Embryonic facial prominence (tissue), 1 donor: ENCODE results near the gene ENAH.
"Not testable (repeated sequence)": the region's sequence is repeated elsewhere in the genome, so short reads cannot be mapped to it uniquely, and the experiment has no call there.

Experiments
- DNase-seq: peaks from one replicate; pipeline ENCODE4 v3.0.0-alpha.2; 2016; ENCODE audit errors: extremely low spot score

Gene ENAH

DNA sequence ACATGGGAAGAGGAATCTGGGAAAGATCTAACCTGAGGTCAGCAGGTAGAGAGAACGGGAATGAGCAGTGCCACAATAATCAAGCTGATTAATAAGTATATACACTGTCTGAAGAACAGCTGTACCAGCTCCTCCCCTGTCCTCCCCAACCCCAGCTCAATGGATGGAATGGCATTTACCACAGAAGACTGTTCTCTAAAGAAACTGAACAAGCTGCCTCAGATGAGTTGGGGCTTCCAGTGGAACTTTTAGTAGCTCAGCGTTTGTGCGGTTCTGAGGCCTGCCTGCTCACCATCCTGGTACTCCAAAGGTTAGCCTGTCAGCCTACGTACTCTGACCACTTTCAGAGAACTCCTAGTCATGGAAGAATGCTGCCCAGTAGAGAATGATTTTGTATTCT lies 123.2 kb downstream of the ENAH start:
- DNase-seq, result no peak

DNA sequence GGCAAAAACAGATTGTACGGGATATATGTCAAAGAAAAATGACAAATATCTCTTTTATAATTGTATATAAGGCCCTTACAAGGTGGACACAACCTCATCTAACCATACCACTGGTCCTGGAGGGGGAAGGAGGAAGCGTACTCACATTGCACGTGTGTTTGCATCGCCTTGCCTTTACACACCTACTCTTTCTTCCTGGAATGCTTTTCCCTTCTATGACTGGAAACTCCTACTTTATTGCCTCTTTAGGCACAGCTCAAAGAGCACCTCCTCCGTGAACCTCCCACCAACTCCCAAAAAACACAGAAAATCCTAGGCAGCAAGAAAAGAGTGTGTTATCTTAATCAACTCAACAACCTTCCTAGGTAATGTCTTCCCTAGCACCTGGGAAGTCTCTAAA lies 125.3 kb downstream of the ENAH start:
- no peak for DNase-seq

DNA sequence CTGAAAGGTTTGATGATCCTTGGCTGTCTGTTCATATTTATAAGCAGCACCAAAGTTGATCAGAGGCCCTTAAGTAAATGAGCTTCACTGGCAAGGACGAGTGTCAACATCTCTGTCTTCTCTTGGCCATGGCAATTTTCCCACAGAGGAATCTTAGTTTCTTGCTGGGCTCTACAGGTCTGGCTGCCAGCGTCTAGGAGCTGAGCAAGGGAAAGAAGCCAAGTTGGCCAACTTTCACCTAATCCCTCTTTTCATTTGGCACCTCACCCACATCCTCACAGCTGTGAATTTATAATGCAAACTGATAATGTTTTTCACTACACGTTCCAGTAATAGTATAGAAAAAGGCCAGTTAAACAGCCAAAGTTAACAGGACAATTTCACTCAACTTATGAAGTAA lies 126.0 kb downstream of the ENAH start:
- no peak for DNase-seq

DNA sequence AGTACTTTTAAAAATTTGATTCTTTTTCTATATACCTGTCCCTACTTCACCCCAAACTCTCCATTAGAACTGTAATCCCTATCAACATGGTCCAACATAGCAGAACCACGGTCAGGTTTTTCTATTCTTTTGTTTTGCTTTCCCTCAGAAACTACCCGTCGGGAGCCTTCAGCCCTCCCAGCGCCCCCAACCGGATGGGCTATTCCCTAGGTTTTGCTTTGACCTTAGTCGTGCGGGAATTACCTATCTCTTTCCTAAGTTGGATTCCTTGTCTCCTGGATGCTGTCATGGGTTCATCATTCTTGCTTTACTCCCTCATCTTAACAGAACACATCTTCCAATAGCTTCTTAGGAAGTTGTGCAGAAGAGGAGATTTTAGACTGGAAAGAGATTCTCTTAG lies 127.5 kb downstream of the ENAH start:
- no peak for DNase-seq

DNA sequence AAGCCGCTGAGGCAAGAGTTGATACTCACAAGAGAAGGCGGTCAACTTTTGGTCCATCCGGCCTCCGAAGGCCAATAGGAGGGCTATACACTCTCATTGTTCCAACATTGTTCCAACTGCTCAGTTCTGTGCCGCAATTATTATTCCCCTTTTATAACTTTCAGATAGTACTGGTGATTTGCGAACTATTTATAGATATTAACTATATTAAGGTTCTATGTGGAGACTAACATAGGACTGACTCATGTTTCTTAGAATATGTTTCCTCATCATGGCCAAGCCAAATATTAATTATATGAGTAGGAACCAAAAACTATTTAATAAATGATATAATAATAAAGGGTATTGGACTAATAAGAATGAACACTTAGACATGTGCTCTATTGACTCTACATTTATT lies 128.4 kb downstream of the ENAH start:
- no peak for DNase-seq

DNA sequence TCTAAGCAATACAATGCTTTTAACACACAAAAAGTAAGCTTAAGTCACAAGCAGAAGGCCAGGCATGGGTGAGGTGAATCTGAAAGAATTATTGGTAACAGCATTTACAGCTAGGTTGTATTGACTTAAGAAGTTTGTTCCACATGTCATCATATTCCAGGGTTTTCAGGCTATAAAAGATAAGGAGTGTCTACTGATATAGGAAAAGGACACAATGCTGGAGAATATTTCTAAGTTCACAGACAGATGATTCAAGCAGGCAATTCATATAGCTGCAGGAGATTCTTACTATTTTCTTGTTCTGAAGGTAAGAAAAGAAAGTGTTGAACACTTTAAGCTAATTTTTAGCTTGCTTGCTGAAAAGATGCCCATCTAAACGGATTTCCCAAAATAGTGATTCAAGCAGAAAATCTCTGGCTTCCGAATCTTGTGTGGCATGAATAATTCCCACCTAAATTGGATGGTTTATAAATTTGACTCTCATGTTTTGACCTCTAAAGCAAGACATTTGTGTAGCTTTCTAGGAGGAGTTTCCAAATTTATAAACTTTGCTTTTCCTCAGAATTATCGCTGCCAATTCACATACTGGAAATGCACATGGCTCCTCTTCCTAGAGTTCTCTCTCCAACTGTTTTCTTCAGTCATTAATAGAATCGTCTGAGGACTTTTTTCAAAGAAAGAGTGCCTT lies 129.5 kb downstream of the ENAH start:
- DNase-seq, result no peak

DNA sequence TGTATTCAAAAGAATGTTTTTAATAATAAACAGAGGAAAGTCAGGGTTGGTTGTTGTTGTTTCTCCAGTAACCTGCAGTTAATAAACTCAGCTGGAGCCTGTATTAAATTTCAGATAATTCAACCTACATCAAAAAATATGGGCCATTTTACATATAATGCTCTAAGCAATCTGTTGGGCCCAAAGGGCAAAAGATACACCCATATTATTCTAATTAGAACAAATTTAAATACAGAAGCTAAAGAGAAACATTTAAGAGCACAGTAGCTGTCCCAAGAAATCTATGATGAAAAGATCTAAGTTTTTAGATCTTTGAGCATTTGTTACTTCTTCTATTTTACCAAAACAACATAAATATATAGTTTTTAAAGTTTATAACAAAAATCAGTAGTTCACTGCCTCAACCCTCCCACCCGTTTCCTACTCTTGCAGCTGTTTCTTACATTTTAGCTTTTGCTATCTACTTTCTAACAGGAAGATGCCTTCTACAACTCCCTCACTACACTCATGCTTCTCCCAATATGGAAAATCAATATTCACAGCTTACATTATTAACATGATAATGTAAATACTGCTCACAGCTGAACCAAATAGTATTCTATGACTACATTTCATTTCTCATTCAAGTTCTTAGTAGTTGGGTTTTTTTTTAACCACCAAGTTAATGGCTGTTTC lies 130.2 kb downstream of the ENAH start:
- DNase-seq, result no peak

DNA sequence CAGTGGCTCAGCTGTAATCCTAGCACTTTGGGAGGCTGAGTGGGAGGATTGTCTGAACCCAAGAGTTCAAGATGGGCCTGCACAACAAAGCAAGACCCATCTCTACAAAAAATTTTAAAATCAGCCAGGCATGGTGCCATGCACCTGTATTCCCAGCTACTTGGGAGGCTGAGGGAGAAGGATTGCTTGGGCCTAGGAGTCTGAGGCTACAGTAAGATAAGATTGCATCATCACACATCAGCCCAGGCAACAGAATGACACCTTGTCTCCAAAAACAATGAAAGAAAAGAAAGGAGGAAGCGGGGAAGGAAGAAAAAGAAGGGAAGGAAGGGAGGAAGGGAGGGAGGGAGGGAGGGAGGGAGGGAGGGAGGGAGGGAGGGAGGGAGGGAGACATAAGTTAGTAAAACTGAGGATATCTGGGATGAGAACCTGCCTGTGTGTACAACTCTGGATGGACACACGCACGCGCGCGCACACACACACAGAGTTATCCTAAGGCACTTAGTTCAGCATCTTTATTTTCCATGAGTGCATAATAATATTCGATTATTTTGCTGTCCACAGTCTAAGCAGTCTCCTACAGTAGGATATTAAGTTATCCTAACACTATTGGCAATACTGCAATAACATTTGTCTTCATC lies 132.2 kb downstream of the ENAH start:
- DNase-seq, result no peak

DNA sequence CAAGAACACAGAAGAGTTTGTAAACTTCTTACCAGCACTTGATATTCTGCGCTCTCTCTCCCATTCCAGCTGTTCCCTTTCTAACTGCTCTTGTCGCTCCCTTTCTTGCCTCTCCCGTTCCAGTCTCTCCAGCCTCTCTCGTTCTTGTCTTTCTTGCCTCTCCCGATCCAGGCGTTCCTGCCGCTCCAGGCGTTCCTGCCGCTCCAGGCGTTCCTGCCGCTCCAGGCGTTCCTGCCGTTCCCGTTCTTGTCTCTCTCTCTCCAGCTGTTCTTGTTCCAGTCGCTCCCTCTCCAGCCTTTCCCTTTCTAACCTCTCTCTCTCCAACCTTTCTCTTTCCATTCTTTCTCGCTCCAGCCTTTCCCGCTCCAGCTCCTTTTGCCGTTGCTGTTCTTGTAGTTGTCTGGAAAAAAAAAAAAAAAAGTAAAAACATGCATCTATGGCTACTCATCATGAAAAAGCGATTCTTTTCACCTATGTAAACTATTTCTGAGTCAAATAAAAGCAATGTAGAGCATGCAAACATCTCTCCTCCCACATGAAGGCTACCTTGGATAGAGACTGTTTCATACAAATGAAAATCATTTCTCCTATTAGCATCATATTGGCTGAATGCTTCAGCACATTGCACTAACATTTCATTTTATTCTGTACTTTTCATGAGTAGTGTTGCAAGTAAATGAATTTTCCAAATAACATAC lies 133.6 kb downstream of the ENAH start:
- DNase-seq, result no peak

DNA sequence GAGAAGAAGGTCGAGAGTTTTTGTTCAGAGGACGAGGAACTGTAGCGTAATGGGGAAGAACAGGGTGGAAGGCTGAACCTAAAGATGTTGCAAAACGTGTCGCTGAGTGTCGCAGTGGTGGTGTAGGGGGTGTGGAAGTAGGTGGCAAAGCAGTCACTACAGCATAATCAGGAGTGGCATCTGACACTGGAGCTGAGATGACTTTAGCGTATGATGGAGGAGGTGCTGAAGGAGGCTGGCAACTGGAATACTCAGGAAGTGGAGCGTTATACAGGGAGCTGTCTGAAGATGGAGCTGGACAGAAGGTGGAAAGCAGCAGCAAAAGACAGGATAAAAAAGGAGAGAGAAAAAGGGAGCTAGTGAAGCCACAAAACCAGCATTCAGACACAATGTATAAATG lies 135.2 kb downstream of the ENAH start:
- no peak for DNase-seq

DNA sequence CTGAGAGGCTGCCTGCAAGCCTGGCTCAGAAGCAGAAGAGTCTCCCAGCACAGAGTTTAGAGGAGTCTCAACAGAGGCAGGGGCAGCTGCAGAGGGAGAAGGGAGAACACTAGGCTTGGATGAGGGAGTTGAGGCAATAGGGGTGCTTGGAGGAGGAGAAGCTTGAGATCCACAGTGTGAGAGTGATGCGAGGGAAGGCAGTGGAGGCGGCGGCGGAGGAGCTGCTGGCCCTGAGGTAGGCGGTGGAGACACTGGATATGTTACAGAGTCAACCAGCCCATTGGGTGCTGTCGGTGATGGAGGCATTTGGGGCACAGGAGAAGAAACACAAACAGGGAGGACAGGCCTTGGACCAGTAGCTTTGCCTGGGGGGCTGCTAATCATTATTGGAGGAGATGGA lies 135.7 kb downstream of the ENAH start:
- no peak for DNase-seq

DNA sequence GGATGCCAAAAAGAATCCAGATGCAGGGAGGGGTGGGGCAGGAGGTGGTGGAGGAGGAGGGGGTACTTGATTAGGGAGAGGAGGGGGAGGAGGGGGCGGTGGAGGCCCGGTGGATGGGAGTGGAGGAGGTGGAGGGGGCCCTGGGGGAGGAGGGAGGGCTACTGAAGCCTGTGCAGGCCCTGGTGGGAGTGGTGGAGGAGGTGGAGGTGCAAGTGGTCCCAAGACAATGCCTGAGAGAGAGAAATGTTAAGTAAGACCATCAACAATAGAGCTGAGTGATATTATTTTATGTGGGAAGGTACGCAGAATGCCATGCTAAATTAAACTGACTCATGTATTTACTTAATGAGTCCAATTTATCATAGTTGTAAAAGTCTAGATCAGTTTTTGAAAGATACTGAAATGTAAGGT lies 138.2 kb downstream of the ENAH start:
- DNase-seq, result no peak

DNA sequence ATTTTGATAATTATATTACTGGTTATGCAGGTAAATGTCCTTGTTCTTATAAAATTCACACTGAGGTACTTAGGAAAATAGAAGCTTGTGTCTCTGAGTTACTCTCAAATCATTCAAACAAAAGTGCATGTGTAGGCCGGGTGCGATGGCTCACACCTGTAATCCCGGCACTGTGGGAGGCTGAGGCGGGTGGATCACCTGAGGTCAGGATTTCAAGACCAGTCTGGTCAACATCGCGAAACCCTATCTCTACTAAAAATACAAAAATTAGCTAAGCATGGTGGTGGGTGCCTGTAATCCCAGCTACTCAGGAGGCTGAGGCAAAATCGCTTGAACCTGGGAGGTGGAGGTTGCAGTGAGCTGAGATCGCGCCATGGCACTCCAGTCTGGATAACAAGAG lies 139.3 kb downstream of the ENAH start:
- DNase-seq, result not testable (repeated sequence)

DNA sequence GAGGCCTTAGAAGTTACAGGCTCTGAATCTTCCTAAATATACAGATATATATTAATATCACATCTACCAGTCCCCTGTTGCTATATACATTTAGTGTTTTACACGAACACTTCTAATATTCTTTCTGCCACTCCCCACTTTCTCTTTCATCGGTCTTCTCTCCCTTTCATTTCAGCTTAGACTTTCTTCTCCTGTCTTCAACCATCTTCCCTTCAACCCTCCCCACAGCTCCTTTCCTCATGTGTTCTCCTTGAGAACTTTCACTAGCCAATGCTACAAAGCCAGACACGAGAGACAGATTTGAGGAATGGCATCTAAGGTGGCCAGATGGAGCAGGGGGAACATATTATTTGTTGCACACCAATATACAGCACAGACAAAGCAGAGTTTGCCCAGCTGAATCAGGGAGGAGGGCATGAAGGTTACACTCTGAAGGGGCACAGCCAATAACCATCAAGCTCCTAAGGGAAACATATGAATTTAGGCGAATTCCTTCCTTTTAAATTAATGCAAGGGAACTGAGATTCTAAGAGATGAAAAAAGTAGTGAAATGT lies 141.0 kb downstream of the ENAH start:
- no peak for DNase-seq

DNA sequence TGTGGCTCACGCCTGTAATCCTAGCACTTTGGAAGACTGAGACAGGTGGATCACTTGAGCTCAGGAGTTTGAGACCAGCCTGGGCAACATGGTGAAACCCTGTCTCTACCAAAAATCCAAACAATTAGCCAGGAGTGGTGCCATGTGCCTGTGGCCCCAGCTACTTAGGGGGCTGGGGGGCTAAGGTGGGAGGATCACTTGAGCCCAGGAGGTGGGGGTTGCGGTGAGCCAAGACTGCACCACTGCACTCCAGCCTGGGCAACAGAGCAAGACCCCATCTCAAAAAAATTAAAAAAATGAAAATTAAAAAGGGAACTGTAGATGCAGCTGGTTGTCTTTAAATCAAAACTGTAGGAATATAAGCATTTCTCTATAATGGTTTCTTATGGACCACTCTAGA lies 142.2 kb downstream of the ENAH start:
- DNase-seq, result not testable (repeated sequence)

DNA sequence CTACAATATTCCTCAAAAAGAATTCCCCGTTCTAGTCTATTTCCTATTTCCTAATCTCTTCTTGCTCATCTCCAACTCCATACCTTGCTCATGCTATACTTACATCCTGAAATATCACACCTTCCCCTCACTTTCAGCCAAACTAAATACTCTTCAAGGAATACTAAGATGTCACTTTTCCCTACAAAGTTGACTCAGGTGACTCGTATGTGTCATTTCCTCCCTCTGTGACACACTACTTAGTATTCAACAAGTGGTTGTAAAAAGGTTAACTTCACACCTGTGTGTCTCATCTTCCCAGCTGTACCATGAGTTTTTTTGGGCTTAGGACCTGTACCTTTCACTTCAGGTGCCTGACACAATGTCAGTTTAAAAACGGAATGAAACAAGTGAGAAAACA lies 143.2 kb downstream of the ENAH start:
- no peak for DNase-seq

DNA sequence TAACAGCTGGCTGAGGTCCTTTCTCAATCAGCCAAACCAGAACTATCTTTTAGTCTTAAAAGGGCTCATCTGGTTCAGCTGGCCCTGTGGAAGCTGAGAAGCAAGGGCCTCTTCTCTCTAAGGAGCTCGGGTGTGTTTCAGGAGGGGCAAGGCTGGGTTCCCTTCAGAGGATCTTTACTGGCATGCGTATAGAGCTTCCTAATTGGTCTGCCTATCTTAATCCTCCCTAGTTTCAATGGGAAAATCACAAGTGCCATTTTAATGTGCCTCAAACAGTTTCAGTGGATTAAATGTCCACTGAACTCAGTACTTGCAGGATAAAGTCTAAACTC lies 143.6 kb downstream of the ENAH start:
- DNase-seq, result no peak

DNA sequence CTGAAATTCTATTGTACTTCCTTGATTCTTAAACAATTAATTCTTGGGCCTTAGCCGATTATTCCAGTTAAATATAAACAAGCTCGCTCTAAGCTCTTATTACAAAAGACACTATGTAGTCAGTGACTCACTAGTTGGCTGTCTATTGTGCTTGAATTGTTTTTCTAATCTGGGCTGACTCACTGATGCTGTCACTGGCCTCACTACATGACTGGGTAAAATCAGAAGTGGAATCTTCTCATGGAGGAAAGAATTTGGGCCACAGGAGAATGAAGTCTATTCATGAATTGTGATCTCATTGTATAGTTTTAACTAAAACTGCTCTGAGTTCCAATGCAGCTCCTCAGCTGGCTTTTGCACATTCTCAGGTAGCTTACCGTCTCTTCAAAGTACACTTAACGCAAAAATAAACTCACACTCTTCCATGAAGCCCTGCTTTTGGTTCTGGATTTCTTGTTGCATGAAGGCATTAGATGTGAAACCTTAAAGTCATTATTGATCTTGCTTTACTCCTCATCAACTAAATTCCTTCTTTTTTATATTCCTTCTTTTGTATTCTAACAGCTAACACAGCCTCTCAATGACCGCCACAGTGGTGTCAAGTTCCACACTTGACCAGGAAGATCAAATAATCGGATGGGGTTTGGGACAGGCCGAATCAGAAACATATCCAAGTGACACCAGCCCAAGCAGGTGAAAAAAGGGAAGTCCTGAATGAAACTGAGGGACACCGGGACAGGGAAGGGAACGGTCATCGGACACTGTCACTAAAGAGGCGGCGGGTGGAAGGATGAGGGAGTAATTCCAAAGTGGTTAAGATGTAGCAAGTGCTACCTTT lies 144.2 kb downstream of the ENAH start:
- DNase-seq, result no peak

DNA sequence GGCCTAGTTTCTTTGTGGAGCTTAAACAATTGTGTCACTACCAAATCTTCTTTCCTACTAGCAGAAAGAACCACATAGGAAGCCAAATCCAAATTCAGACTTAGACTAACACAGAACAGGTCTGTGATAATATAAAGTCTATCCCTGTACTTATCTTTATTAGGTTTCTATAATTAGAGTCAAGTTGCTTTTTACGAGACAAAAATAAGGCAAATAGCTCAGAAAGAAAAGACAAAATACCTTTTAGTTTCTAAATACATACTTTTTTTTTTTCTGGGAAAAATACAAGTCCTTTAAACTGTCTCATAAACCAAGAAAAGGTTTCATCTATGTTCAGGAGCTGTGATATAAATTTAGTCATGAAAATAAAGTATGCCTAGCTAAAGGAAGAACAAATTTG lies 146.2 kb downstream of the ENAH start:
- no peak for DNase-seq

DNA sequence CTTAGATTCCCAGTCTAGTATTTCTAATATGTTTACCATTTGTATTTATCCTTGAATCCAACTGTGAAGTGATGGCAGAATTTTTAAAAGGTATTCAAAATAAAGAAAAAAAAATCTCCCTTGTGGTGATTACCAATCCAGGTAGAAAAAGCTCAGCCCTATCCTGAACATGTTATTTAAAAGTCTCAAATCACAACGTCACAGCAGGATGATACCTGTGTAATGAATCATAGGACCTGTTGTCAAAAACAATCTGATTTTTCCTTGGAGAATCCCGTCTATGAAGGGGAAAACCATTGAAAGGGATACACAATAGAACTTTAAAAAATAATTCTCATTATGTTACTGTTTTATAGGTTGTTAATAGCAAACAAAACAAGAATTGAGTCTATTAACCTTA lies 148.1 kb downstream of the ENAH start:
- DNase-seq, result no peak

DNA sequence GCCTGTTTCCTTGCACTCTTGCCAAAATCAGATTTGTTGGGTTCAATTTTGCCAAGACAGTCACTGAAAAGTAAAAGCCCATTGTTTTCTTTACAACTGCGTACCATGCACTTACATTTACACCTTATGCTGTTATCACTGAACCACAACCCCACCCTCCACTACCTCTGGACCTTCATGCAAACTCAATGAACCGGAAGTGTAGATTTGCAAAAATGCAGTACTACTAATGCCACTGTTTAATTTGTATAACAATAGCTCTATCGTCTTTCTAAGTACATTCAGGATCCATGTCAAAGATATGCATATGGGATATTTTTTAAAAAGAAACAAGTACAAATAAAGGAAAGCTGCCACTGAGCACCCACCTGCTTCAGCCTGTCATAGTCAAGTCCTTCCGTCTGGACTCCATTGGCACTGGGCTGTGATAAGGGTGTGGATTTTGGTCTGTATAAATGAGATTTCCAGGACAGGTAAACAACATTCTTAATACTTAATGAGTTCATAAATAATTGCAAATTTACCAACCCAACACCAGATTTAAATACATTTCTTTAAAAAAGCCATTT lies 152.2 kb downstream of the ENAH start:
- DNase-seq, result no peak
